AG04449 (cell line): ENCODE measurements around the gene REPIN1.

Experiments
- CTCF ChIA-PET: fragments of 350-600 bp; formaldehyde crosslinking; extraction: SDS; loops from one replicate; lab custom pipeline; 2021; ENCODE audit warnings: antibody characterized with exemption; lab: Yijun Ruan, JAX
- POLR2A ChIA-PET: fragments of 400-600, 350-600 bp; formaldehyde crosslinking; extraction: SDS; loops from one replicate; lab custom pipeline; 2020; ENCODE audit warnings: antibody characterized with exemption, inconsistent platforms; lab: Yijun Ruan, JAX
- DNase-seq: peaks from one replicate; pipeline ENCODE4 v3.0.0-alpha.2; 2010; ENCODE audit warnings: low read depth, low spot score
- H3K4me3 ChIP-seq: 2 replicates; pipeline ENCODE4 v1.5.1; 2011; ENCODE audit warnings: low read depth, mild to moderate bottlenecking, control low read depth, low read length
- TF ChIP-seq, protein P1 (sequence below): IDR thresholded peaks from one replicate; pipeline ENCODE4 v1.5.1; 2011; ENCODE audit warnings: mild to moderate bottlenecking, moderate library complexity, low read length, control low read depth, inconsistent platforms; ENCODE audit not compliant: insufficient read depth; ENCODE audit errors: missing control alignments

REPIN1 gene

DNA sequence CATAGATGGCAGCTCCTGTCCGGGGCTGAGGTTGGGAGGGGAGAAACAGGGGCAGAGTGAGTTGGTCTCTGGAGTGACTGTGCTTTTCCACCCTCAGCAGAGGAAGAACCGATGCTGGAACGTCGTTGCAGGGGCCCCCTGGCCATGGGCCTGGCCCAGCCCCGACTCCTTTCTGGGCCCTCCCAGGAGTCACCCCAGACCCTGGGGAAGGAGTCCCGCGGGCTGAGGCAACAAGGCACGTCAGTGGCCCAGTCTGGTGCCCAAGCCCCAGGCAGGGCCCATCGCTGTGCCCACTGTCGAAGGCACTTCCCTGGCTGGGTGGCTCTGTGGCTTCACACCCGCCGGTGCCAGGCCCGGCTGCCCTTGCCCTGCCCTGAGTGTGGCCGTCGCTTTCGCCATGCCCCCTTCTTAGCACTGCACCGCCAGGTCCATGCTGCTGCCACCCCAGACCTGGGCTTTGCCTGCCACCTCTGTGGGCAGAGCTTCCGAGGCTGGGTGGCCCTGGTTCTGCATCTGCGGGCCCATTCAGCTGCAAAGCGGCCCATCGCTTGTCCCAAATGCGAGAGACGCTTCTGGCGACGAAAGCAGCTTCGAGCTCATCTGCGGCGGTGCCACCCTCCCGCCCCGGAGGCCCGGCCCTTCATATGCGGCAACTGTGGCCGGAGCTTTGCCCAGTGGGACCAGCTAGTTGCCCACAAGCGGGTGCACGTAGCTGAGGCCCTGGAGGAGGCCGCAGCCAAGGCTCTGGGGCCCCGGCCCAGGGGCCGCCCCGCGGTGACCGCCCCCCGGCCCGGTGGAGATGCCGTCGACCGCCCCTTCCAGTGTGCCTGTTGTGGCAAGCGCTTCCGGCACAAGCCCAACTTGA, 2.7 kb downstream of the REPIN1 start:
- TF ChIP-seq, protein P1, sequence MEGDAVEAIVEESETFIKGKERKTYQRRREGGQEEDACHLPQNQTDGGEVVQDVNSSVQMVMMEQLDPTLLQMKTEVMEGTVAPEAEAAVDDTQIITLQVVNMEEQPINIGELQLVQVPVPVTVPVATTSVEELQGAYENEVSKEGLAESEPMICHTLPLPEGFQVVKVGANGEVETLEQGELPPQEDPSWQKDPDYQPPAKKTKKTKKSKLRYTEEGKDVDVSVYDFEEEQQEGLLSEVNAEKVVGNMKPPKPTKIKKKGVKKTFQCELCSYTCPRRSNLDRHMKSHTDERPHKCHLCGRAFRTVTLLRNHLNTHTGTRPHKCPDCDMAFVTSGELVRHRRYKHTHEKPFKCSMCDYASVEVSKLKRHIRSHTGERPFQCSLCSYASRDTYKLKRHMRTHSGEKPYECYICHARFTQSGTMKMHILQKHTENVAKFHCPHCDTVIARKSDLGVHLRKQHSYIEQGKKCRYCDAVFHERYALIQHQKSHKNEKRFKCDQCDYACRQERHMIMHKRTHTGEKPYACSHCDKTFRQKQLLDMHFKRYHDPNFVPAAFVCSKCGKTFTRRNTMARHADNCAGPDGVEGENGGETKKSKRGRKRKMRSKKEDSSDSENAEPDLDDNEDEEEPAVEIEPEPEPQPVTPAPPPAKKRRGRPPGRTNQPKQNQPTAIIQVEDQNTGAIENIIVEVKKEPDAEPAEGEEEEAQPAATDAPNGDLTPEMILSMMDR: no peak
- DNase-seq: no peak
- no peak overlapping the region for H3K4me3 ChIP-seq
- POLR2A ChIA-PET: interaction anchor here (0.6 kb wide), 1 partner anchor 20 kb away, joined by 4 read pairs; no protein-coding TSS in a partner anchor
- CTCF ChIA-PET: interaction anchor here (0.8 to 3.4 kb wide), 4 partner anchors 16 to 48 kb away, joined by 3 to 28 read pairs (median 4); a partner anchor contains a TSS

DNA sequence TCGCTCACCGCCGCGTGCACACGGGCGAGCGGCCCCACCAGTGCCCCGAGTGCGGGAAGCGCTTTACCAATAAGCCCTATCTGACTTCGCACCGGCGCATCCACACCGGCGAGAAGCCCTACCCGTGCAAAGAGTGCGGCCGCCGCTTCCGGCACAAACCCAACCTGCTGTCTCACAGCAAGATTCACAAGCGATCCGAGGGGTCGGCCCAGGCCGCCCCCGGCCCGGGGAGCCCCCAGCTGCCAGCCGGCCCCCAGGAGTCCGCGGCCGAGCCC, 3.3 kb downstream of the REPIN1 start:
- TF ChIP-seq, protein P1: no peak
- ChIA-PET CTCF (no interaction called here), POLR2A (no interaction called here)
- H3K4me3 ChIP-seq: no peak overlapping the region
- no peak for DNase-seq

DNA sequence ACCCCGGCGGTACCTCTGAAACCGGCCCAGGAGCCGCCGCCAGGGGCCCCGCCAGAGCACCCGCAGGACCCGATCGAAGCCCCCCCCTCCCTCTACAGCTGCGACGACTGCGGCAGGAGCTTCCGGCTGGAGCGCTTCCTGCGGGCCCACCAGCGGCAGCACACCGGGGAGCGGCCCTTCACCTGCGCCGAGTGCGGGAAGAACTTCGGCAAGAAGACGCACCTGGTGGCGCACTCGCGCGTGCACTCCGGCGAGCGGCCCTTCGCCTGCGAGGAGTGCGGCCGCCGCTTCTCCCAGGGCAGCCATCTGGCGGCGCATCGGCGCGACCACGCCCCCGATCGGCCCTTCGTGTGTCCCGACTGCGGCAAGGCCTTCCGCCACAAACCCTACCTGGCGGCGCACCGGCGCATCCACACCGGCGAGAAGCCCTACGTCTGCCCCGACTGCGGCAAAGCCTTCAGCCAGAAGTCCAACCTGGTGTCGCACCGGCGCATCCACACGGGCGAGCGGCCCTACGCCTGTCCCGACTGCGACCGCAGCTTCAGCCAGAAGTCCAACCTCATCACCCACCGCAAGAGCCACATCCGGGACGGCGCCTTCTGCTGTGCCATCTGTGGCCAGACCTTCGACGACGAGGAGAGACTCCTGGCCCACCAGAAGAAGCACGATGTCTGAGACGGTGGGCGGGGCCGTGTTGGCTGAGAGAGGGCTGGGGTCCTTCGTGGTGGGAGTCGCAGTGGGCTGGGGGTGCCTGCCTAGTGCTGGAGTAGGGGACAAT, 3.8 kb downstream of the REPIN1 start:
- TF ChIP-seq, protein P1: no peak
- H3K4me3 ChIP-seq: no peak overlapping the region
- DNase-seq: no peak
- POLR2A ChIA-PET: no interaction called here
- CTCF ChIA-PET: no interaction called here

DNA sequence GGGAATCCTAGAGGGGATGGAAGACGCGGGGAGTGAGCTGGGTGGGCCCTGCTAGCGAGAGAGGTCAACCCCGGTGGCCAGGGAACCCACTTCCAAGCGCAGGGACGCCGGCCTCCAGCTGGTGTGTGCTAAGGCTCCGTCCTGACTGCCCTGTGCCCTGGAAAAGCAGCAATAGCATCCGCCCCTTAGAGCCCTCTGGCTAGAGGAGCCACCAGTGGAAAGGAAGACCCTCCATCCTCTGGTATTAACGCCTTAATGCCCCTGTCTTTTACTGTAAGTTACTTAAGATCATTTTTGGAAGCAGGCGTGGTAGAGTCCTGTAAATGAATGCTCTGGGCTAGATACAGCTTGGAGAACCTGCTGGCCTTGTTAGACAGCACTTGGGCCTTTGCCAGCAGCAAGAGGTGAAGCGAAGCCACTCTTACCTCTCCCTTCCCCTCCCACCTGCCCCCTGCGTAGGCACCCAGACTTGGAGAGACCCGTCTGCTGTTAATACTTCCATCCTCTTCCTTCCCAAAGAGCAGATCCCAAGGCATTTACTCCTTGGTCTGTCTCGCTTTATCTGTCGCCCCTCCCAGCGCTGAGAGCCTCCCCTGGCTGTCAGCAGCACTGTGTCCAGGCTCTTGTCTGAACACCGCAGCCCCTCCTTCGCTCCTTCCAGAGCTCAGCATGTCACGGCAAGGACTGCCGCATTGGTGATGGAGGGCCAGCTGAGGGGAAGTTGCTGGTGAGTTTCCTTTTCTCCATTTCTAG, 4.6 kb downstream of the REPIN1 start:
- CTCF ChIA-PET: interaction anchor here (1.1 to 1.2 kb wide), 3 partner anchors 16 to 76 kb away, joined by 3 to 5 read pairs (median 4); no protein-coding TSS in a partner anchor
- DNase-seq: no peak
- H3K4me3 ChIP-seq: no peak overlapping the region
- POLR2A ChIA-PET: no interaction called here
- TF ChIP-seq, protein P1: no peak

DNA sequence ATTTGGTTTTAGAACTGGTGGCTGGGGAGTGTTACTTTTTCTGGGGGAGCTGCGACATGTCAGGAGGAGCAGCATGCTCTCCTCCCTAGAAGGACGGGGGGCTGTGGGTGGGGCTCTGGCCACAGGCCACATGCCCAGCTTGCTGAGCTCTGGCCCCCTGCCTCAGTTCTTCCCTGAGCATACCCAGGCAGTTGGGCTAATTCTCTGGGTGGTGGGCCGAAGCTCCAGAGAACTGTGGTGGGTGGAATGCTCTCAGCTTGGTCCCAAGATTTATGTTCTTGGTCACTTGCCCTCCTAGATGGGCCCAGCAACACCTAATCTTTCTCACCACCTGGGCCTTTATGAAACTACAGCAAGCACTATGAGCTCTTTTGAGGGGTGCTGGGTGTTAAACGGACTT, 5.4 kb downstream of the REPIN1 start:
- ChIA-PET CTCF (interaction anchor here (1.1 to 1.2 kb wide), 3 partner anchors 17 to 75 kb away, joined by 3 to 5 read pairs (median 4); no protein-coding TSS in a partner anchor), POLR2A (no interaction called here)
- H3K4me3 ChIP-seq: no peak overlapping the region
- DNase-seq: no peak
- TF ChIP-seq, protein P1: no peak
